ENCODE results near the gene TNS2.

TNS2 gene

GRCh38 chr12:53101266-53101665 lies 51.4 kb downstream of the TNS2 start:
- in situ Hi-C loops (cut with HindIII; ENCODE audit: low sequenced_read_pairs): loop anchor here (5.0 kb wide), 1 partner anchor 34 kb away; no protein-coding TSS in a partner anchor
- TF ChIP-seq CTCF (IDR thresholded peaks at IDR 0.05; ENCODE audit: low read depth, low read length, missing control alignments): no peak
- no peak overlapping the region for H3K4me3 ChIP-seq (ENCODE audit: low read depth, low read length)
- no peak for DNase-seq (ENCODE audit: low read depth)

- in situ Hi-C loops (cut with HindIII; ENCODE audit: low sequenced_read_pairs): loop anchor here (5.0 kb wide), 1 partner anchor 35 kb away; no protein-coding TSS in a partner anchor
- no peak for DNase-seq (ENCODE audit: low read depth)
- no peak for TF ChIP-seq CTCF (IDR thresholded peaks at IDR 0.05; ENCODE audit: low read depth, low read length, missing control alignments)
- no peak overlapping the region for H3K4me3 ChIP-seq (ENCODE audit: low read depth, low read length)
These were observed 52.3 kb downstream of the TNS2 start for GRCh38 chr12:53101931-53102781.

DNA sequence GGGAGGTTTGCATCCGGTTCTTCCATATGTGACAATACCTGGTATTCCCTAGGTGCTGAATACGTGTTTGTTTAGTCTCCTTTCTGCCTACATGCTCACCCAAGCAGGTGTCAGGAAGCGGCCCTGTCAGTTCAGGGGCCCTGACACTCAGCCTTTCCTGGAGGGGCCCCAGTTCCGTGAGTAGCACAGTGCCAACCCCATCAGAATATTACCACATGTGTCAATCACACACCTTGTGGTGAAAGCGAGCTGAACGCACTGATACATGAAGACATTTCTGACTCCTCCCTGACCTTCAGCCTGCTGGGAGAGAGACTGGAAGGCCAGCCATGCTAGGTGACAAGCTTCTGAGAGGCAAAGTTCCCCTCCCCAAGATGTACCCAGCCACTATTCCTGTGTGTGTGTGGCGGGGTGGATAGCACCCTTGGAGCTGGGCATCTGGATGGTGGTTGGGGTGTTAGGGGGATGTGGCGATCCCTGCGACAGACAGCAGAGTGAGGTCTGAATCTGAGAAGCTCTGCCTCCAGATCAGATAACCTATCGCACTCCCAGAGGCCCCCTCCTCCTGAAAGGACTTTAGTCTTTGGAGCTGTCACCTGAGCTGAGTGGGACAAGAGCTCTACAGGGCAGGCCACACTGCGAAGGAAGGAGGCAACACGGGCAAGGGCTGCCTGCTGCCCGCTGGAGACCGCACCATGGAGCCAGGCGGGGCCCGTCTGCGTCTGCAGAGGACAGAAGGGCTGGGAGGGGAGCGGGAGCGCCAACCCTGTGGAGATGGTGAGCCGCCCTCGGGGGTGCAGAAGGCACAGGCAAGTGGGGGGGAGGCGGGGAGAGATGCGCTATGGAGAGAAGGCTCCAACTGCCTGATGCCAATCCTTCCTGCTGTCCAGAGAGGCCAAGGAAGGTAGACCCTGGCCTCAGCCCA lies 53.3 kb downstream of the TNS2 start, which contains the start of gene SOAT2:
Gene SOAT2 (plus strand): TSS at position 604 of the 925 bp plus-strand sequence. CDS start 92 bp downstream, at position 696.
- TF ChIP-seq CTCF (IDR thresholded peaks at IDR 0.05; ENCODE audit: low read depth, low read length, missing control alignments): no peak
- no peak within 1 kb of the TSS for H3K4me3 ChIP-seq (ENCODE audit: low read depth, low read length)
- in situ Hi-C loops (cut with HindIII; ENCODE audit: low sequenced_read_pairs): loop anchor here (5.0 kb wide), 1 partner anchor 36 kb away; no protein-coding TSS in a partner anchor
- DNase-seq (ENCODE audit: low read depth): no peak

- no peak for TF ChIP-seq CTCF (IDR thresholded peaks at IDR 0.05; ENCODE audit: low read depth, low read length, missing control alignments)
- no peak for DNase-seq (ENCODE audit: low read depth)
- in situ Hi-C loops (cut with HindIII; ENCODE audit: low sequenced_read_pairs): loop anchor here (5.0 kb wide), 1 partner anchor 37 kb away; no protein-coding TSS in a partner anchor
- no peak overlapping the region for H3K4me3 ChIP-seq (ENCODE audit: low read depth, low read length)
These were observed 54.0 kb downstream of the TNS2 start for GRCh38 chr12:53103860-53104305.

- no peak for TF ChIP-seq CTCF (IDR thresholded peaks at IDR 0.05; ENCODE audit: low read depth, low read length, missing control alignments)
- no peak overlapping the region for H3K4me3 ChIP-seq (ENCODE audit: low read depth, low read length)
- DNase-seq (ENCODE audit: low read depth): no peak
- in situ Hi-C loops (cut with HindIII; ENCODE audit: low sequenced_read_pairs): no loop called here
These were observed 55.4 kb downstream of the TNS2 start for GRCh38 chr12:53105256-53105655.

Data from astrocyte of the cerebellum (primary cell).